Fibroblast of lung (primary cell): ENCODE measurements around the gene PLSCR1. TPM values are rescaled to one million over a fixed set of nuclear protein-coding genes. Genes with fewer than 3 reads are reported as not detected.

Experiments
- DNase-seq, 2 donors: peaks; one replicate each; pipeline versions ENCODE4 v3.0.0 to v3.0.0-alpha.2; 2010; ENCODE audit warnings: low read depth in 2 of 2
- H2AFZ ChIP-seq: 2 replicates; pipeline ENCODE4 v1.5.1; 2012; ENCODE audit warnings: low read length, control low read depth, inconsistent platforms
- H3K27ac ChIP-seq: 2 replicates; pipeline ENCODE4 v1.5.1; 2011; ENCODE audit warnings: low read length, control low read depth; ENCODE audit not compliant: insufficient read depth
- H3K27me3 ChIP-seq: 2 replicates; pipeline ENCODE4 v1.5.1; 2011; ENCODE audit warnings: mild to moderate bottlenecking, low read length; ENCODE audit not compliant: control insufficient read depth, insufficient read depth
- H3K36me3 ChIP-seq: 2 replicates; pipeline ENCODE4 v1.5.1; 2011; ENCODE audit warnings: low read length; ENCODE audit not compliant: control insufficient read depth, insufficient read depth
- H3K4me1 ChIP-seq: 2 replicates; pipeline ENCODE4 v1.5.1; 2011; ENCODE audit warnings: low read length; ENCODE audit not compliant: control insufficient read depth, insufficient read depth; ENCODE audit errors: extremely low read depth
- H3K4me2 ChIP-seq: 2 replicates; pipeline ENCODE4 v1.5.1; 2011; ENCODE audit warnings: low read length, control low read depth; ENCODE audit not compliant: insufficient read depth; ENCODE audit errors: extremely low read depth
- H3K4me3 ChIP-seq, 4 experiments: fragments of 200-600 bp in 1 of 4; sonication (generic) in 1 of 4; replicated peaks in 1 of 4; 2 replicates each; pipeline ENCODE4 v1.5.1; 2011 to 2016; ENCODE audit warnings: low read length in 4 of 4, low read depth in 3 of 4, mild to moderate bottlenecking in 3 of 4, control low read depth in 2 of 4, inconsistent platforms in 1 of 4, mixed read lengths in 1 of 4; ENCODE audit not compliant: insufficient read depth in 1 of 4; ENCODE audit errors: control extremely low read depth in 1 of 4
- H3K79me2 ChIP-seq: 2 replicates; pipeline ENCODE4 v1.5.1; 2012; ENCODE audit warnings: mild to moderate bottlenecking, low read length, inconsistent platforms; ENCODE audit not compliant: control insufficient read depth, insufficient read depth
- H3K9ac ChIP-seq: 2 replicates; pipeline ENCODE4 v1.5.1; 2011; ENCODE audit warnings: mild to moderate bottlenecking, low read length, control low read depth; ENCODE audit not compliant: insufficient read depth
- H3K9me3 ChIP-seq: 2 replicates; pipeline ENCODE4 v1.5.1; 2012; ENCODE audit warnings: low read depth, low read length; ENCODE audit not compliant: control insufficient read depth, insufficient read depth
- H4K20me1 ChIP-seq: 2 replicates; pipeline ENCODE4 v1.5.1; 2011; ENCODE audit warnings: low read length; ENCODE audit not compliant: control insufficient read depth, insufficient read depth; ENCODE audit errors: extremely low read depth
- CTCF ChIP-seq, 2 donors: IDR thresholded peaks in 1 of 2; conservative IDR thresholded peaks in 1 of 2; 1 replicate in 1 of 2; 2 replicates in 1 of 2; pipeline ENCODE4 v1.5.1; 2011 to 2012; ENCODE audit warnings: low read length in 2 of 2, control low read depth in 1 of 2, inconsistent platforms in 1 of 2, low read depth in 1 of 2, mild to moderate bottlenecking in 1 of 2
- EZH2 ChIP-seq: IDR thresholded peaks from 2 replicates; pipeline ENCODE4 v1.5.1; 2012; ENCODE audit warnings: low read length, control low read depth, mild to moderate bottlenecking; ENCODE audit errors: missing control alignments
- polyA plus RNA-seq, 2 donors: library from polyadenylated mRNA; depleted of rRNA in 1 of 2; stranded (reverse) in 1 of 2; unstranded in 1 of 2; fragments of >200 nt; gene quantifications; 2 replicates each; pipeline ENCODE4 v1.2.1, GENCODE V29; 2011 to 2012; ENCODE audit warnings: missing spikeins in 1 of 2
- total RNA-seq: library from RNA; depleted of rRNA; stranded (reverse); fragments of >200 nt; gene quantifications from 2 replicates; pipeline ENCODE4 v1.2.1, GENCODE V29; 2014

PLSCR1 gene
- total and polyA plus RNA-seq, 2 donors (not counting 1 experiment from before 2014, with no cell fraction given) = 36.8 to 73.3 TPM

- Histone ChIP-seq H3K9me3 (no peaks in the 10 kb centered on the region), H3K4me1 (peaks cover 10% of the 10 kb centered on the region)
- DNase-seq = no peak
Observed at GRCh38 chr3:146555311-146555710, 10.9 kb upstream of the PLSCR1 start.

GRCh38 chr3:146554151-146554760, 9.8 kb upstream of the PLSCR1 start:
- no peak overlapping the region for H3K27ac ChIP-seq
- no peak for TF ChIP-seq CTCF (conservative IDR thresholded peaks at IDR 0.05 in 1 of 2, IDR thresholded peaks at IDR 0.05 in 1 of 2; ENCODE audit: low read depth in 1 of 2, low read length in 2 of 2)
- no peak for TF ChIP-seq EZH2
- no peak overlapping the region for H3K9ac ChIP-seq
- H3K9me3 ChIP-seq = no peaks in the 10 kb centered on the region
- H3K4me2 ChIP-seq = no peak overlapping the region
- H3K4me1 ChIP-seq = peaks cover 11% of the 10 kb centered on the region
- no peaks in the 10 kb centered on the region for H4K20me1 ChIP-seq
- DNase-seq = peak in 1 of 2 donors; percentile 60
- H3K4me3 ChIP-seq = no peak overlapping the region
- no peak overlapping the region for H2AFZ ChIP-seq
- no peaks in the 10 kb centered on the region for H3K27me3 ChIP-seq
- H3K36me3 ChIP-seq = no peaks in the 10 kb centered on the region
- H3K79me2 ChIP-seq = no peaks in the 10 kb centered on the region

More at GRCh38 chr3:146555311-146555710, 10.9 kb upstream of the PLSCR1 start:
- Histone ChIP-seq H3K27ac (no peak overlapping the region), H2AFZ (no peak overlapping the region), H4K20me1 (no peaks in the 10 kb centered on the region), H3K27me3 (no peaks in the 10 kb centered on the region), H3K4me2 (no peak overlapping the region), H3K79me2 (no peaks in the 10 kb centered on the region), H3K4me3 (no peak overlapping the region), H3K36me3 (no peaks in the 10 kb centered on the region), H3K9ac (no peak overlapping the region)
- TF ChIP-seq EZH2 = no peak
- no peak for TF ChIP-seq CTCF (conservative IDR thresholded peaks at IDR 0.05 in 1 of 2, IDR thresholded peaks at IDR 0.05 in 1 of 2; ENCODE audit: low read depth in 1 of 2, low read length in 2 of 2)

- Histone ChIP-seq H3K27ac (peak overlapping the region; percentile 23), H3K9ac (no peak overlapping the region), H3K4me1 (peaks cover 11% of the 10 kb centered on the region), H3K4me3 (no peak overlapping the region), H3K4me2 (peak overlapping the region; percentile 35), H2AFZ (no peak overlapping the region), H3K79me2 (no peaks in the 10 kb centered on the region), H4K20me1 (no peaks in the 10 kb centered on the region), H3K9me3 (no peaks in the 10 kb centered on the region), H3K36me3 (no peaks in the 10 kb centered on the region), H3K27me3 (no peaks in the 10 kb centered on the region)
- TF ChIP-seq EZH2 = no peak
- no peak for TF ChIP-seq CTCF (conservative IDR thresholded peaks at IDR 0.05 in 1 of 2, IDR thresholded peaks at IDR 0.05 in 1 of 2; ENCODE audit: low read depth in 1 of 2, low read length in 2 of 2)
- peak; percentile 90 to 96 for DNase-seq
Observed at GRCh38 chr3:146550743-146551510, 6.5 kb upstream of the PLSCR1 start.
